Ishikawa (cell line): Measurements from ENCODE around the gene KRT81.

Experiments used
- CEBPB ChIP-seq: IDR thresholded peaks from 2 replicates; pipeline ENCODE4 v1.6.1; 2012
- CREB1 ChIP-seq: IDR thresholded peaks from 2 replicates; pipeline ENCODE4 v1.6.1; 2012; ENCODE audit warnings: low read depth
- EGR1 ChIP-seq: IDR thresholded peaks from 2 replicates; pipeline ENCODE4 v1.6.1; 2012
- EP300 ChIP-seq: IDR thresholded peaks from 2 replicates; pipeline ENCODE4 v1.6.1; 2012; ENCODE audit warnings: borderline replicate concordance
- FOXM1 ChIP-seq: IDR thresholded peaks from 2 replicates; pipeline ENCODE4 v1.6.1; 2012; ENCODE audit warnings: low read depth, borderline replicate concordance
- MAX ChIP-seq: IDR thresholded peaks from 2 replicates; pipeline ENCODE4 v1.6.1; 2012
- NFIC ChIP-seq: IDR thresholded peaks from 2 replicates; pipeline ENCODE4 v1.6.1; 2012
- RAD21 ChIP-seq: IDR thresholded peaks from 2 replicates; pipeline ENCODE4 v1.6.1; 2012; ENCODE audit warnings: low read depth
- REST ChIP-seq: IDR thresholded peaks from 2 replicates; pipeline ENCODE4 v1.6.1; 2012; ENCODE audit warnings: low read depth, mild to moderate bottlenecking
- TAF1 ChIP-seq: IDR thresholded peaks from 2 replicates; pipeline ENCODE4 v1.6.1; 2012; ENCODE audit warnings: low read depth, mild to moderate bottlenecking
- TCF12 ChIP-seq: IDR thresholded peaks from 2 replicates; pipeline ENCODE4 v1.6.1; 2012; ENCODE audit warnings: low read depth
- TEAD4 ChIP-seq: IDR thresholded peaks from 2 replicates; pipeline ENCODE4 v1.6.1; 2012
- USF1 ChIP-seq: IDR thresholded peaks from 2 replicates; pipeline ENCODE4 v1.6.1; 2012
- YY1 ChIP-seq: IDR thresholded peaks from 2 replicates; pipeline ENCODE4 v1.6.1; 2012; ENCODE audit warnings: low read depth
- ZBTB7A ChIP-seq: IDR thresholded peaks from 2 replicates; pipeline ENCODE4 v1.6.1; 2012; ENCODE audit warnings: low read depth

Gene KRT81

GRCh38 chr12:52279422-52280318 is 11.7 kb downstream of the KRT81 start:
- TF ChIP-seq USF1, result no peak
- TF ChIP-seq FOXM1, result peak; percentile 94
- no peak for TF ChIP-seq CREB1
- TF ChIP-seq CEBPB, result no peak
- 0 out of 2 replicates have a peak, but pooled peaks have one; percentile 64 for TF ChIP-seq YY1
- TF ChIP-seq EGR1, result no peak
- TF ChIP-seq RAD21, result 0 out of 2 replicates have a peak, but pooled peaks have one; percentile 12
- no peak; the same call in 1 of the 2 replicates for TF ChIP-seq TAF1
- no peak for TF ChIP-seq REST
- peak; percentile 93 for TF ChIP-seq TCF12
- TF ChIP-seq MAX, result peak; percentile 52
- TF ChIP-seq NFIC, result peak; percentile 90
- peak; percentile 96 for TF ChIP-seq TEAD4
- peak; percentile 97 for TF ChIP-seq EP300
- TF ChIP-seq ZBTB7A, result 0 out of 2 replicates have a peak, but pooled peaks have one; percentile 36

GRCh38 chr12:52278575-52279421 is 12.5 kb downstream of the KRT81 start:
- TF ChIP-seq YY1, result 0 out of 2 replicates have a peak, but pooled peaks have one; percentile 41
- TF ChIP-seq REST, result no peak
- peak; percentile 92 for TF ChIP-seq RAD21
- TF ChIP-seq EP300, result no peak
- TF ChIP-seq MAX, result peak; percentile 10; the same call in 1 of the 2 replicates
- TF ChIP-seq ZBTB7A, result peak; percentile 36; the same call in 1 of the 2 replicates
- peak; percentile 34; the same call in 1 of the 2 replicates for TF ChIP-seq TAF1
- TF ChIP-seq TEAD4, result peak; percentile 51; the same call in 1 of the 2 replicates
- TF ChIP-seq USF1, result no peak
- TF ChIP-seq CREB1, result no peak
- TF ChIP-seq TCF12, result no peak
- no peak for TF ChIP-seq CEBPB

GRCh38 chr12:52277486-52278245 is 13.7 kb downstream of the KRT81 start:
- no peak for TF ChIP-seq USF1
- TF ChIP-seq FOXM1, result no peak
- TF ChIP-seq MAX, result no peak
- TF ChIP-seq REST, result no peak
- no peak for TF ChIP-seq TCF12
- no peak for TF ChIP-seq EP300
- no peak for TF ChIP-seq RAD21
- TF ChIP-seq TAF1, result no peak
- no peak for TF ChIP-seq CREB1
- no peak for TF ChIP-seq ZBTB7A
- TF ChIP-seq YY1, result no peak
